C4-2B (cell line): ENCODE measurements around the gene CAGE1.

ENCODE experiments used
- CTCF ChIP-seq: fragments of 450-650 bp; conservative IDR thresholded peaks from 2 replicates; pipeline ENCODE4 v1.5.1; 2017; ENCODE audit warnings: mild to moderate bottlenecking
- ZFX ChIP-seq: fragments of 450-650 bp; IDR thresholded peaks from 2 replicates; pipeline ENCODE4 v1.6.1; 2017

- TF ChIP-seq CTCF (no peak), ZFX (no peak)
These were observed 75.1 kb downstream of the CAGE1 start for GRCh38 chr6:7314414-7314813.
